HepG2 (cell line): ENCODE data around the gene VTN. TPM values are rescaled to one million over a fixed set of nuclear protein-coding genes. Genes with fewer than 3 reads are reported as not detected.

Experiments
- ATAC-seq: fragments of 200-7000 bp; cut with Tn5 transposase; 3 replicates; pipeline ENCODE4 v1.9.1; 2020; ENCODE audit warnings: mild to moderate bottlenecking, moderate library complexity
- BruUV-seq: library from RNA; stranded (reverse); fragments of 400-500 nt; replicated peaks from 2 replicates; lab custom pipeline; 2021; lab: Mats Ljungman, UMichigan
- CTCF ChIA-PET: fragments of 300-600 bp; formaldehyde crosslinking; extraction: SDS; loops from one replicate; lab custom pipeline; 2021; ENCODE audit warnings: low total read pairs, inconsistent platforms, low intra/inter-chr PET ratio; lab: Yijun Ruan, JAX
- POLR2A ChIA-PET: fragments of 350-600 bp; sonication (Branson Sonifier 250); formaldehyde crosslinking; loops from one replicate; lab custom pipeline; 2020; ENCODE audit warnings: antibody characterized with exemption, inconsistent platforms; lab: Yijun Ruan, JAX
- DNase-seq: peaks from one replicate; pipeline ENCODE4 v3.0.0-alpha.2; 2015; ENCODE audit warnings: low spot score
- FAIRE-seq: peaks from 3 replicates; lab custom pipeline; 2011; peaks lifted over from hg19 to GRCh38; lab: Jason Lieb, UNC
- H2AFZ ChIP-seq: one replicate; pipeline ENCODE4 v1.6.1; 2011; ENCODE audit warnings: low read length, inconsistent platforms
- H3K27ac ChIP-seq: fragments of 300-600 bp; 3 replicates; pipeline ENCODE4 v1.8.0; 2011; ENCODE audit warnings: mixed run types, mild to moderate bottlenecking, mixed read lengths, low read length, inconsistent platforms; ENCODE audit not compliant: insufficient read depth; ENCODE audit errors: extremely low read length
- H3K27me3 ChIP-seq, 2 experiments: fragments of 200-600 bp in 1 of 2; 2 replicates in 1 of 2; 3 replicates in 1 of 2; pipeline versions ENCODE4 v1.6.0 to v1.8.0; 2011; ENCODE audit warnings: low read length in 2 of 2, mild to moderate bottlenecking in 2 of 2, moderate library complexity in 2 of 2, inconsistent platforms in 1 of 2; ENCODE audit not compliant: insufficient read depth in 2 of 2, control insufficient read depth in 1 of 2
- H3K36me3 ChIP-seq, 2 experiments: fragments of 200-600 bp in 1 of 2; replicated peaks in 1 of 2; 2 replicates in 1 of 2; 3 replicates in 1 of 2; pipeline versions ENCODE4 v1.5.1 to v1.8.0; 2011; ENCODE audit warnings: low read length in 2 of 2, inconsistent platforms in 1 of 2; ENCODE audit not compliant: insufficient read depth in 2 of 2, control insufficient read depth in 1 of 2
- H3K4me1 ChIP-seq: 2 replicates; pipeline ENCODE4 v1.5.1; 2012; ENCODE audit warnings: low read length, inconsistent platforms; ENCODE audit not compliant: insufficient read depth
- H3K4me2 ChIP-seq: 2 replicates; pipeline ENCODE4 v1.6.0; 2011; ENCODE audit warnings: low read depth, low read length, inconsistent platforms
- H3K4me3 ChIP-seq, 3 experiments: fragments of 200-600 bp in 1 of 3; sonication (generic), shearing (Covaris generic) in 1 of 3; replicated peaks in 1 of 3; 2 replicates each; pipeline ENCODE4 v1.5.1; 2011 to 2016; ENCODE audit warnings: low read length in 3 of 3, inconsistent platforms in 2 of 3, low read depth in 2 of 3, mild to moderate bottlenecking in 2 of 3, control low read depth in 1 of 3, mixed read lengths in 1 of 3; ENCODE audit not compliant: insufficient read depth in 1 of 3
- H3K79me2 ChIP-seq: one replicate; pipeline ENCODE4 v1.6.1; 2011; ENCODE audit warnings: low read length, inconsistent platforms; ENCODE audit not compliant: insufficient read depth
- H3K9ac ChIP-seq: 2 replicates; pipeline ENCODE4 v1.6.0; 2011; ENCODE audit warnings: mild to moderate bottlenecking, low read depth, low read length, inconsistent platforms; ENCODE audit not compliant: insufficient read depth
- H3K9me3 ChIP-seq: 2 replicates; pipeline ENCODE4 v1.5.1; 2012; ENCODE audit warnings: mild to moderate bottlenecking, low read length
- H4K20me1 ChIP-seq: 2 replicates; pipeline ENCODE4 v1.6.0; 2011; ENCODE audit warnings: inconsistent platforms, mild to moderate bottlenecking, low read length, moderate library complexity; ENCODE audit not compliant: insufficient read depth
- BRD4 ChIP-seq: sonication (generic); formaldehyde crosslinking; IDR thresholded peaks from 2 replicates; pipeline ENCODE4 v1.4.0; 2020; ENCODE audit warnings: missing genetic modification reagents
- GMEB1 ChIP-seq: sonication (generic); formaldehyde crosslinking; IDR thresholded peaks from 2 replicates; pipeline ENCODE4 v1.5.1; 2020; ENCODE audit warnings: missing genetic modification reagents, mild to moderate bottlenecking, borderline replicate concordance
- POLR2G ChIP-seq: fragments of 200-400 bp; formaldehyde crosslinking; IDR thresholded peaks from 2 replicates; pipeline ENCODE4 v1.6.1; 2018; ENCODE audit warnings: mild to moderate bottlenecking, low read depth, low read length, moderate library complexity
- ZNF597 ChIP-seq: sonication (generic); formaldehyde crosslinking; IDR thresholded peaks from 2 replicates; pipeline ENCODE4 v1.5.0; 2020; ENCODE audit warnings: missing genetic modification reagents
- WGBS: methylation state at CpG from one replicate; pipeline ENCODE4 v1.1.6; 2017; ENCODE audit warnings: low lambda C conversion rate; 5-methylcytosine and 5-hydroxymethylcytosine counted together
- in situ Hi-C: cut with HindIII; loops from 2 replicates; pipeline ENCODE4 v1.10.0; 2017; ENCODE audit warnings: low pct_unique_long_range_greater_than_20kb; ENCODE audit not compliant: extremely low pct_ligation_motif_present
- intact Hi-C: fragments of 100-400 bp; cut with micrococcal nuclease; formaldehyde crosslinking; loops from one replicate; pipeline ENCODE4 v1.10.0; 2022; ENCODE audit not compliant: unreplicated experiment
- polyA plus RNA-seq, 8 experiments: library from polyadenylated mRNA; depleted of rRNA in 3 of 8; stranded (reverse) in 7 of 8; unstranded in 1 of 8; fragments of >200 nt; fragmentation: Illumina TruSeq in 4 of 8; extraction: Trizol in 4 of 8; gene quantifications; 2 replicates each; pipeline versions ENCODE4 v1.2.1 to v1.2.3, GENCODE V29; 2011 to 2016; ENCODE audit warnings: low read depth in 4 of 8, missing spikeins in 1 of 8, mixed read lengths in 1 of 8; ENCODE audit not compliant: insufficient read depth in 1 of 8
- total RNA-seq, 5 experiments: library from RNA; depleted of rRNA; stranded (reverse); fragments of >200 nt; fragmentation: Illumina TruSeq; extraction: Trizol; gene quantifications; 2 replicates each; pipeline ENCODE4 v1.2.3, GENCODE V29; 2016; ENCODE audit warnings: low read depth in 1 of 5

The VTN gene
- total and polyA plus RNA-seq, 2 of the 13 experiments (the other 11 are each of a cell fraction or from before 2014, with no cell fraction given): 108 to 131 TPM

GRCh38 chr17:28363776-28364650 is 6.1 kb downstream of the VTN start (continued):
- no peak for TF ChIP-seq BRD4
- no peak for TF ChIP-seq ZNF597

- Histone ChIP-seq H3K9ac (no peak overlapping the region), H3K4me3 (no peak overlapping the region), H3K9me3 (no peaks in the 10 kb centered on the region), H3K27ac (no peak overlapping the region), H3K27me3 (no peaks in the 10 kb centered on the region; a peak in 1 of 5 replicates), H2AFZ (no peak overlapping the region), H3K4me1 (peaks cover 33% of the 10 kb centered on the region), H3K4me2 (no peak overlapping the region), H4K20me1 (no peaks in the 10 kb centered on the region), H3K79me2 (peaks cover 11% of the 10 kb centered on the region), H3K36me3 (peaks cover 19 to 41% of the 10 kb centered on the region in 2 experiments)
- intact Hi-C loops: no loop called here
- no peak for ATAC-seq
- 97% methylated on average over 5 of the region's 5 CpGs for WGBS
- no TSS peak for BruUV-seq
- DNase-seq: no peak
- ChIA-PET CTCF (no interaction called here), POLR2A (interaction anchor here (1.1 to 1.6 kb wide), 2 partner anchors 8 to 28 kb away, joined by 3 to 5 read pairs; partner anchors contain the start of genes IFT20 and TNFAIP1)
- in situ Hi-C loops: no loop called here
- TF ChIP-seq GMEB1 (CRISPR knock-in tag) (no peak), POLR2G (0 out of 2 replicates have a peak, but pooled peaks have one; percentile 12)
- no peak for FAIRE-seq
Observed at GRCh38 chr17:28363186-28363585, 6.9 kb downstream of the VTN start.
